MM.1S (cell line): Measurements from ENCODE around the gene ARHGEF2.

ENCODE experiments used
- DNase-seq: peaks from one replicate; pipeline ENCODE4 v3.0.0-alpha.2; 2015
- H2AFZ ChIP-seq: fragments of 300-600 bp; sonication (generic); 2 replicates; pipeline ENCODE4 v1.6.0; 2016; ENCODE audit warnings: antibody characterized with exemption, low read length
- H3F3A ChIP-seq: fragments of 300-600 bp; sonication (generic); 2 replicates; pipeline ENCODE4 v1.6.1; 2016; ENCODE audit warnings: mild to moderate bottlenecking, antibody characterized with exemption, low read length, moderate library complexity, mixed read lengths; ENCODE audit not compliant: insufficient read depth
- H3K27ac ChIP-seq: fragments of 300-600 bp; sonication (generic); 2 replicates; pipeline ENCODE4 v1.5.1; 2016; ENCODE audit warnings: mild to moderate bottlenecking, low read length
- H3K27me3 ChIP-seq: fragments of 300-600 bp; sonication (generic); replicated peaks from 2 replicates; pipeline ENCODE4 v1.6.0; 2016; ENCODE audit warnings: low read length; ENCODE audit not compliant: insufficient read depth
- H3K36me3 ChIP-seq: fragments of 300-600 bp; sonication (generic); replicated peaks from 2 replicates; pipeline ENCODE4 v1.6.1; 2016; ENCODE audit warnings: mild to moderate bottlenecking, low read length, mixed read lengths; ENCODE audit not compliant: insufficient read depth
- H3K4me1 ChIP-seq: fragments of 300-600 bp; sonication (generic); 2 replicates; pipeline ENCODE4 v1.6.1; 2016; ENCODE audit warnings: low read length, mixed read lengths
- H3K4me2 ChIP-seq: fragments of 300-600 bp; sonication (generic); 2 replicates; pipeline ENCODE4 v1.6.0; 2016; ENCODE audit warnings: low read depth, low read length
- H3K4me3 ChIP-seq: fragments of 300-600 bp; sonication (generic); 2 replicates; pipeline ENCODE4 v1.5.1; 2016; ENCODE audit warnings: low read length, mixed read lengths
- H3K79me2 ChIP-seq: fragments of 300-600 bp; sonication (generic); 2 replicates; pipeline ENCODE4 v1.6.1; 2016; ENCODE audit warnings: mixed run types, low read length, mixed read lengths
- H3K9ac ChIP-seq: fragments of 300-600 bp; sonication (generic); 2 replicates; pipeline ENCODE4 v1.6.1; 2016; ENCODE audit warnings: low read length, mixed read lengths
- H3K9me2 ChIP-seq: fragments of 300-600 bp; sonication (generic); replicated peaks from 2 replicates; pipeline ENCODE4 v1.6.1; 2016; ENCODE audit warnings: mild to moderate bottlenecking, low read length, mixed read lengths; ENCODE audit not compliant: insufficient read depth
- H3K9me3 ChIP-seq: fragments of 300-600 bp; sonication (generic); replicated peaks from 2 replicates; pipeline ENCODE4 v1.6.1; 2016; ENCODE audit warnings: mild to moderate bottlenecking, low read length, mixed read lengths; ENCODE audit not compliant: insufficient read depth
- H4K20me1 ChIP-seq: fragments of 300-600 bp; sonication (generic); 2 replicates; pipeline ENCODE4 v1.6.1; 2016; ENCODE audit warnings: mild to moderate bottlenecking, low read length, moderate library complexity, mixed read lengths; ENCODE audit not compliant: insufficient read depth
- EZH2 ChIP-seq: fragments of 300-600 bp; sonication (generic); optimal IDR thresholded peaks from 2 replicates; pipeline ENCODE3; 2017; ENCODE audit warnings: low read depth, mild to moderate bottlenecking, antibody characterized with exemption, low read length, mixed read lengths
- EZH2phosphoT487 ChIP-seq: fragments of 300-600 bp; sonication (generic); IDR thresholded peaks from 2 replicates; pipeline ENCODE4 v1.6.1; 2018; ENCODE audit warnings: antibody characterized with exemption, low read length
- TF ChIP-seq, protein P1 (sequence below): fragments of 300-600 bp; sonication (generic); IDR thresholded peaks from 2 replicates; pipeline ENCODE4 v1.5.1; 2016; ENCODE audit warnings: antibody characterized with exemption, low read length, mixed read lengths

The ARHGEF2 gene

GRCh38 chr1:155929057-155929456 is 49.3 kb downstream of the ARHGEF2 start:
- Histone ChIP-seq H3K36me3 (peaks cover 38% of the 10 kb centered on the region), H3K79me2 (peaks cover 93% of the 10 kb centered on the region), H4K20me1 (peaks cover 20% of the 10 kb centered on the region), H3K27ac (no peak overlapping the region), H2AFZ (no peak overlapping the region), H3K9me3 (no peaks in the 10 kb centered on the region), H3K27me3 (no peaks in the 10 kb centered on the region), H3F3A (peaks cover 15% of the 10 kb centered on the region), H3K4me2 (no peak overlapping the region), H3K4me3 (no peak overlapping the region), H3K9ac (no peak overlapping the region), H3K9me2 (no peaks in the 10 kb centered on the region), H3K4me1 (peaks cover 15% of the 10 kb centered on the region)
- no peak for TF ChIP-seq EZH2phosphoT487
- TF ChIP-seq, protein P1, sequence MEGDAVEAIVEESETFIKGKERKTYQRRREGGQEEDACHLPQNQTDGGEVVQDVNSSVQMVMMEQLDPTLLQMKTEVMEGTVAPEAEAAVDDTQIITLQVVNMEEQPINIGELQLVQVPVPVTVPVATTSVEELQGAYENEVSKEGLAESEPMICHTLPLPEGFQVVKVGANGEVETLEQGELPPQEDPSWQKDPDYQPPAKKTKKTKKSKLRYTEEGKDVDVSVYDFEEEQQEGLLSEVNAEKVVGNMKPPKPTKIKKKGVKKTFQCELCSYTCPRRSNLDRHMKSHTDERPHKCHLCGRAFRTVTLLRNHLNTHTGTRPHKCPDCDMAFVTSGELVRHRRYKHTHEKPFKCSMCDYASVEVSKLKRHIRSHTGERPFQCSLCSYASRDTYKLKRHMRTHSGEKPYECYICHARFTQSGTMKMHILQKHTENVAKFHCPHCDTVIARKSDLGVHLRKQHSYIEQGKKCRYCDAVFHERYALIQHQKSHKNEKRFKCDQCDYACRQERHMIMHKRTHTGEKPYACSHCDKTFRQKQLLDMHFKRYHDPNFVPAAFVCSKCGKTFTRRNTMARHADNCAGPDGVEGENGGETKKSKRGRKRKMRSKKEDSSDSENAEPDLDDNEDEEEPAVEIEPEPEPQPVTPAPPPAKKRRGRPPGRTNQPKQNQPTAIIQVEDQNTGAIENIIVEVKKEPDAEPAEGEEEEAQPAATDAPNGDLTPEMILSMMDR = no peak
- DNase-seq = no peak

- peaks cover 86% of the 10 kb centered on the region for H3K79me2 ChIP-seq
Observed at GRCh38 chr1:155925506-155925905, 52.8 kb downstream of the ARHGEF2 start.

DNA sequence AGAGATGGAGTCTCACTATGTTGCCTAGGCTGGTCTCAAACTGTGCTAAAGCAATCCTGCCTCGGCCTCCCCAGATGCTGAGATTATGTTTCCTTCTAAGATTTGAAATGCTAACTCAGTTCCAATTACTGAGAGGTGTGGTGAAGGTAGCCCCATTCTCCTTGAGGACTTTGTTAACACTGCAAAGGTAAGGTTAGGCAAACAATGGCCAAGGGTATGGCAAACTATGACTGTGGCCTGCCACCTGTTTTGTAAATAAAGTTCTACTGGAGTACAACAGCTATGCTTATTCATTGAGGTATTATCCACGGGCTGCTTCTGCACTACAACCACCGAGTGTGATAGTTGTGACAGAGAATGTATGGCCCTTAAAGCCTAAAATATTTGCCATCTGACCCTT is 57.6 kb downstream of the ARHGEF2 start:
- peaks cover 78% of the 10 kb centered on the region for H3K79me2 ChIP-seq
- H3K27me3 ChIP-seq = no peaks in the 10 kb centered on the region
- no peak overlapping the region for H3K27ac ChIP-seq
- peaks cover 18% of the 10 kb centered on the region for H4K20me1 ChIP-seq
- H3K4me2 ChIP-seq = no peak overlapping the region
- H3K4me1 ChIP-seq = no peaks in the 10 kb centered on the region
- no peak overlapping the region for H2AFZ ChIP-seq
- H3K4me3 ChIP-seq = no peak overlapping the region
- H3K9me3 ChIP-seq = no peaks in the 10 kb centered on the region
- H3K9ac ChIP-seq = no peak overlapping the region
- no peak for DNase-seq
- no peaks in the 10 kb centered on the region for H3K9me2 ChIP-seq
- TF ChIP-seq EZH2phosphoT487 (no peak), EZH2 (no peak)
- TF ChIP-seq, protein P1 = no peak
- H3F3A ChIP-seq = peaks cover 20% of the 10 kb centered on the region
- peaks cover 54% of the 10 kb centered on the region for H3K36me3 ChIP-seq

More at GRCh38 chr1:155925506-155925905, 52.8 kb downstream of the ARHGEF2 start:
- Histone ChIP-seq H3K9ac (no peak overlapping the region), H3K36me3 (peaks cover 54% of the 10 kb centered on the region), H3K4me2 (no peak overlapping the region), H4K20me1 (peaks cover 16% of the 10 kb centered on the region), H3K4me1 (no peaks in the 10 kb centered on the region; the same call in 1 of the 2 replicates), H2AFZ (no peak overlapping the region), H3K4me3 (no peak overlapping the region), H3K9me2 (no peaks in the 10 kb centered on the region), H3F3A (no peaks in the 10 kb centered on the region; the same call in 1 of the 2 replicates), H3K9me3 (no peaks in the 10 kb centered on the region), H3K27me3 (no peaks in the 10 kb centered on the region), H3K27ac (no peak overlapping the region)
- TF ChIP-seq, protein P1 = no peak
- no peak for TF ChIP-seq EZH2
- TF ChIP-seq EZH2phosphoT487 = no peak
- DNase-seq = no peak
